ENCODE data around the gene PRKD1.
"Not testable (repeated sequence)": the region's sequence is repeated elsewhere in the genome, so short reads cannot be mapped to it uniquely, and the experiment has no call there.

The PRKD1 gene

GRCh38 chr14:29798108-29798663 is 129.5 kb downstream of the PRKD1 start:
- DNase-seq (ENCODE audit: low spot score): no peak

GRCh38 chr14:29796853-29797252 is 130.8 kb downstream of the PRKD1 start:
- no peak for DNase-seq (ENCODE audit: low spot score)

GRCh38 chr14:29789475-29789874 is 138.2 kb downstream of the PRKD1 start:
- DNase-seq (ENCODE audit: low spot score): no peak

GRCh38 chr14:29788093-29788492 is 139.6 kb downstream of the PRKD1 start:
- no peak for DNase-seq (ENCODE audit: low spot score)

GRCh38 chr14:29783556-29783955 is 144.1 kb downstream of the PRKD1 start:
- no peak for DNase-seq (ENCODE audit: low spot score)

GRCh38 chr14:29782041-29782440 is 145.6 kb downstream of the PRKD1 start:
- no peak for DNase-seq (ENCODE audit: low spot score)

GRCh38 chr14:29777142-29777541 is 150.5 kb downstream of the PRKD1 start:
- DNase-seq (ENCODE audit: low spot score): not testable (repeated sequence)

- no peak for DNase-seq (ENCODE audit: low spot score)
Observed at GRCh38 chr14:29773990-29774389, 153.7 kb downstream of the PRKD1 start.

GRCh38 chr14:29763342-29763858 is 164.2 kb downstream of the PRKD1 start:
- DNase-seq (ENCODE audit: low spot score): no peak

GRCh38 chr14:29759521-29760340 is 167.9 kb downstream of the PRKD1 start:
- no peak for DNase-seq (ENCODE audit: low spot score)

GRCh38 chr14:29757711-29758233 is 169.9 kb downstream of the PRKD1 start:
- DNase-seq (ENCODE audit: low spot score): no peak

GRCh38 chr14:29757188-29757680 is 170.4 kb downstream of the PRKD1 start:
- DNase-seq (ENCODE audit: low spot score): no peak

GRCh38 chr14:29756019-29756385 is 171.6 kb downstream of the PRKD1 start:
- DNase-seq (ENCODE audit: low spot score): no peak

GRCh38 chr14:29755311-29756018 is 172.2 kb downstream of the PRKD1 start:
- no peak for DNase-seq (ENCODE audit: low spot score)

GRCh38 chr14:29754134-29754533 is 173.5 kb downstream of the PRKD1 start:
- DNase-seq (ENCODE audit: low spot score): no peak

GRCh38 chr14:29752221-29752923 is 175.3 kb downstream of the PRKD1 start:
- no peak for DNase-seq (ENCODE audit: low spot score)

- DNase-seq (ENCODE audit: low spot score): no peak
Observed at GRCh38 chr14:29749829-29750228, 177.8 kb downstream of the PRKD1 start.

- no peak for DNase-seq (ENCODE audit: low spot score)
Observed at GRCh38 chr14:29749327-29749726, 178.3 kb downstream of the PRKD1 start.

- DNase-seq (ENCODE audit: low spot score): no peak
Observed at GRCh38 chr14:29745863-29746262, 181.8 kb downstream of the PRKD1 start.

- DNase-seq (ENCODE audit: low spot score): no peak
Observed at GRCh38 chr14:29743531-29743930, 184.1 kb downstream of the PRKD1 start.

GRCh38 chr14:29741909-29742401 is 185.7 kb downstream of the PRKD1 start:
- DNase-seq (ENCODE audit: low spot score): no peak

GRCh38 chr14:29740491-29740890 is 187.2 kb downstream of the PRKD1 start:
- no peak for DNase-seq (ENCODE audit: low spot score)
